Measurements from ENCODE around the gene FFAR1. TPM values are rescaled to one million over a fixed set of nuclear protein-coding genes. Genes with fewer than 3 reads are reported as not detected.

Gene FFAR1
- polyA plus RNA-seq, 1 of the 3 experiments (the other 2 are of a cell fraction) = not detected

DNA sequence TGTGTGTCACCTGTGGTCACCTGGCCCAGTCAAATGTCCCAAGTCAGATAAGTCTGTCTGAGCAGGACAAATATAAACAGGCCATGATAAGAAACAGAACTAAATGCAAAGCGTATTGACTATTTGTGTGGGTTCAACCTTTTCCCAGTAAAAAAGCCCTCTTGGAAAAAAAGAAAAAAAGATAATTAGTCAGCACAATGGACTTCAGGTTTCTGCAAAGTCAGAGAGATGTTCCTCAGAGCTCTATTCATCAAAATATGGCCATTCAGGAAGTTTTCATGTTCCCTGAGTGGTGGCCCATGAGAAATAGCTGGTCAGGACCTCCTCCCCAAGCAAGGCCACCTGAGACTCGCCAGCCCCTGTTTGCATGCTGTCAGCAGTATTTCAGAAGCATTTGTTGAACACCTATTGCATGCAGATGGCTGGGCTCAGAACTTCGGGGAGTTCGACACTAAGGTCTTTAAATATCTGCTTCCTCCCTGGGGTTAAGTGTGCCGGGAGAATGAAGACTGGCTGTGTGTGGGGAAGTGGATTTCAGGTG is 13.2 kb downstream of the FFAR1 start:
- Histone ChIP-seq H3K79me2 (ENCODE audit: insufficient read depth) (no peaks in the 10 kb centered on the region), H3K4me2 (no peak overlapping the region), H2AFZ (ENCODE audit: low read depth) (no peak overlapping the region), H3K9me2 (no peaks in the 10 kb centered on the region), H3K4me1 (ENCODE audit: control insufficient read depth in 1 of 2, insufficient read depth in 2 of 2, low read depth in 1 of 2, low read length in 1 of 2) (peaks cover 0 to 10% of the 10 kb centered on the region in 2 experiments; a peak in 1 of 4 replicates), H3K27me3 (ENCODE audit: insufficient read depth) (peaks cover 75% of the 10 kb centered on the region), H3K9ac (no peak overlapping the region), H3F3A (replicated peaks; ENCODE audit: insufficient read depth) (no peaks in the 10 kb centered on the region), H3K27ac (ENCODE audit: low read depth in 2 of 2, low read length in 1 of 2) (no peak overlapping the region), H3K9me3 (no peaks in the 10 kb centered on the region), H3K4me3 (ENCODE audit: low read depth in 2 of 2, low read length in 1 of 2) (no peak overlapping the region), H3K36me3 (replicated peaks in 1 of 2; ENCODE audit: control insufficient read depth in 1 of 2, insufficient read depth in 2 of 2, low read length in 1 of 2) (no peaks in the 10 kb centered on the region), H4K20me1 (ENCODE audit: insufficient read depth) (no peaks in the 10 kb centered on the region)
- DNase-seq = no peak
- 6% methylated on average over 5 of the region's 5 CpGs for WGBS (ENCODE audit: low lambda C conversion rate)
- TF ChIP-seq FOXM1 (IDR thresholded peaks at IDR 0.05; ENCODE audit: low read depth) (no peak), SIN3A (IDR thresholded peaks at IDR 0.05; ENCODE audit: borderline replicate concordance, low read depth, low read length) (no peak), FOXJ3 (CRISPR knock-in tag; IDR thresholded peaks at IDR 0.05) (no peak), MAX (IDR thresholded peaks at IDR 0.05; ENCODE audit: low read depth) (no peak), RFX5 (IDR thresholded peaks at IDR 0.05; ENCODE audit: low read length) (no peak), TAF1 (IDR thresholded peaks at IDR 0.05; ENCODE audit: borderline replicate concordance, low read depth, low read length) (no peak), SMC3 (IDR thresholded peaks at IDR 0.05; ENCODE audit: low read depth, low read length) (no peak), REST (IDR thresholded peaks at IDR 0.05; ENCODE audit: low read depth, low read length) (no peak), POLR2AphosphoS5 (IDR thresholded peaks at IDR 0.05; ENCODE audit: low read depth, low read length) (no peak), YY1 (IDR thresholded peaks at IDR 0.05; ENCODE audit: low read depth) (no peak)
- TF ChIP-seq, protein P1, sequence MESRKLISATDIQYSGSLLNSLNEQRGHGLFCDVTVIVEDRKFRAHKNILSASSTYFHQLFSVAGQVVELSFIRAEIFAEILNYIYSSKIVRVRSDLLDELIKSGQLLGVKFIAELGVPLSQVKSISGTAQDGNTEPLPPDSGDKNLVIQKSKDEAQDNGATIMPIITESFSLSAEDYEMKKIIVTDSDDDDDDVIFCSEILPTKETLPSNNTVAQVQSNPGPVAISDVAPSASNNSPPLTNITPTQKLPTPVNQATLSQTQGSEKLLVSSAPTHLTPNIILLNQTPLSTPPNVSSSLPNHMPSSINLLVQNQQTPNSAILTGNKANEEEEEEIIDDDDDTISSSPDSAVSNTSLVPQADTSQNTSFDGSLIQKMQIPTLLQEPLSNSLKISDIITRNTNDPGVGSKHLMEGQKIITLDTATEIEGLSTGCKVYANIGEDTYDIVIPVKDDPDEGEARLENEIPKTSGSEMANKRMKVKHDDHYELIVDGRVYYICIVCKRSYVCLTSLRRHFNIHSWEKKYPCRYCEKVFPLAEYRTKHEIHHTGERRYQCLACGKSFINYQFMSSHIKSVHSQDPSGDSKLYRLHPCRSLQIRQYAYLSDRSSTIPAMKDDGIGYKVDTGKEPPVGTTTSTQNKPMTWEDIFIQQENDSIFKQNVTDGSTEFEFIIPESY (IDR thresholded peaks at IDR 0.05; ENCODE audit: borderline replicate concordance, low read depth) = no peak
- TF ChIP-seq, protein P2, sequence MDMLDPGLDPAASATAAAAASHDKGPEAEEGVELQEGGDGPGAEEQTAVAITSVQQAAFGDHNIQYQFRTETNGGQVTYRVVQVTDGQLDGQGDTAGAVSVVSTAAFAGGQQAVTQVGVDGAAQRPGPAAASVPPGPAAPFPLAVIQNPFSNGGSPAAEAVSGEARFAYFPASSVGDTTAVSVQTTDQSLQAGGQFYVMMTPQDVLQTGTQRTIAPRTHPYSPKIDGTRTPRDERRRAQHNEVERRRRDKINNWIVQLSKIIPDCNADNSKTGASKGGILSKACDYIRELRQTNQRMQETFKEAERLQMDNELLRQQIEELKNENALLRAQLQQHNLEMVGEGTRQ (IDR thresholded peaks at IDR 0.05; ENCODE audit: borderline replicate concordance, low read depth, low read length) = no peak
- TF ChIP-seq, protein P3, sequence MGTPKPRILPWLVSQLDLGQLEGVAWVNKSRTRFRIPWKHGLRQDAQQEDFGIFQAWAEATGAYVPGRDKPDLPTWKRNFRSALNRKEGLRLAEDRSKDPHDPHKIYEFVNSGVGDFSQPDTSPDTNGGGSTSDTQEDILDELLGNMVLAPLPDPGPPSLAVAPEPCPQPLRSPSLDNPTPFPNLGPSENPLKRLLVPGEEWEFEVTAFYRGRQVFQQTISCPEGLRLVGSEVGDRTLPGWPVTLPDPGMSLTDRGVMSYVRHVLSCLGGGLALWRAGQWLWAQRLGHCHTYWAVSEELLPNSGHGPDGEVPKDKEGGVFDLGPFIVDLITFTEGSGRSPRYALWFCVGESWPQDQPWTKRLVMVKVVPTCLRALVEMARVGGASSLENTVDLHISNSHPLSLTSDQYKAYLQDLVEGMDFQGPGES (IDR thresholded peaks at IDR 0.05; ENCODE audit: low read depth, low read length) = no peak
- TF ChIP-seq, protein P4, sequence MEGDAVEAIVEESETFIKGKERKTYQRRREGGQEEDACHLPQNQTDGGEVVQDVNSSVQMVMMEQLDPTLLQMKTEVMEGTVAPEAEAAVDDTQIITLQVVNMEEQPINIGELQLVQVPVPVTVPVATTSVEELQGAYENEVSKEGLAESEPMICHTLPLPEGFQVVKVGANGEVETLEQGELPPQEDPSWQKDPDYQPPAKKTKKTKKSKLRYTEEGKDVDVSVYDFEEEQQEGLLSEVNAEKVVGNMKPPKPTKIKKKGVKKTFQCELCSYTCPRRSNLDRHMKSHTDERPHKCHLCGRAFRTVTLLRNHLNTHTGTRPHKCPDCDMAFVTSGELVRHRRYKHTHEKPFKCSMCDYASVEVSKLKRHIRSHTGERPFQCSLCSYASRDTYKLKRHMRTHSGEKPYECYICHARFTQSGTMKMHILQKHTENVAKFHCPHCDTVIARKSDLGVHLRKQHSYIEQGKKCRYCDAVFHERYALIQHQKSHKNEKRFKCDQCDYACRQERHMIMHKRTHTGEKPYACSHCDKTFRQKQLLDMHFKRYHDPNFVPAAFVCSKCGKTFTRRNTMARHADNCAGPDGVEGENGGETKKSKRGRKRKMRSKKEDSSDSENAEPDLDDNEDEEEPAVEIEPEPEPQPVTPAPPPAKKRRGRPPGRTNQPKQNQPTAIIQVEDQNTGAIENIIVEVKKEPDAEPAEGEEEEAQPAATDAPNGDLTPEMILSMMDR (IDR thresholded peaks at IDR 0.05) = no peak
- POLR2A ChIA-PET = no interaction called here
- CTCF ChIA-PET = interaction anchor here (0.9 to 1.2 kb wide), 2 partner anchors 8 to 133 kb away, joined by 3 to 6 read pairs; no protein-coding TSS in a partner anchor

All from SK-N-SH (cell line).